HG03575 (cell line): ENCODE data around the gene KIR3DL2.
"Not testable (repeated sequence)": the region's sequence is repeated elsewhere in the genome, so short reads cannot be mapped to it uniquely, and the experiment has no call there.

Experiments used
- ATAC-seq: cut with Tn5 transposase; IDR thresholded peaks from one replicate; pipeline ENCODE4 v1.9.1; 2021; ENCODE audit not compliant: unreplicated experiment, insufficient number of reproducible peaks, low FRiP score; ENCODE audit errors: extremely low read depth

KIR3DL2 gene

DNA sequence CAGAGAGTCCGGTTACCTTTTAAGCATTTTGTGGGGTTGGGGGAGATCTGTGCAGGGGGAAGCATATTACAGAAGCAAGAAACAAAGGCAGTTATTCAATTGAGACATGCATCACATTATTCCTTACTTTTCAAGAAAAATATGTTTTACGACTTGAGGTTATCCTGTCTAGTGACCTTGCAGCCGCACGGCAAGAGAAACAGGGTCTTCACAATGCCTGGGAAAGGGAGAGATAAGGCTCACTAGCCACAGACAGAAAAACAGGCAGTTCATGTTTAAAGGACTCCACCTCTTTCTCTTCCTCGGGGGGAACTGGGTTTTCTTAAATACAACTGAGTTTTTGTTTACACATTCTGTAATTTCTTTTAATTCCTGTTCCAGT is 55.2 kb downstream of the KIR3DL2 start:
- ATAC-seq: no peak

DNA sequence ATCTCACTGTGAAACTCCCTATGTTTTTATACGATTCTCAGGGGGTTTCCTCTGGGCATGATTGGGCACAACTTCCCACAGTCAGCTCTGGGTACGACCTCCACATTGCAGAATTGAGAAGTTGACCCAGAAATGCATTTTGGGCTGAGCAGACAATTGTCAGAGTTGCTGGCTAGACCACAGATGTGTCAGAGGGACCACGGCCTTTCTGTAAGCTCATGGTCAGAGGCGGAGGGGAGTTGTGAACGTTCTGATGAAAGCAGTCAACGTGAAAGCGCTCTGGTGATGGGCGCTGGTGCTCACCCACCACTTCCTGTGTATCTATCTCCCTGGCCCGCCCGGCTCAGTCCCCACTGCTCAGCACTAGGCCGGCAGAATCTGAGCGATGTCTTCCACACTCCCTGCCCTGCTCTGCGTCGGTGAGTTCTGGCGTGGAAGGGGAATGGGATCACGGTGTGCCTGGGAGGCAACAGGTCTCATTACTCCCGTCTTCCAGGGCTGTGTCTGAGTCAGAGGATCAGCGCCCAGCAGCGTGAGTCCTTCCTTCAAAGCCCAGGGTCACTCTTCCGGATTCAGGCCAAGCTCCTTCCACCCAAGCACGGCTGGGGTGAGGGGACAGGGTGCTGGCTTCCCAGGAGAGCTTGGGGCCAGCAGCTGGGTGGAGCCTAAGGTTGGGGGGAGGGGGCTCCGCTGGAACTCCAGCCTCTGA is 55.7 kb downstream of the KIR3DL2 start, which contains the start of gene NCR1:
Gene NCR1 (plus strand): TSS at position 346 of the 709 bp plus-strand sequence. CDS start 40 bp downstream, at position 386.
- no peak for ATAC-seq

DNA sequence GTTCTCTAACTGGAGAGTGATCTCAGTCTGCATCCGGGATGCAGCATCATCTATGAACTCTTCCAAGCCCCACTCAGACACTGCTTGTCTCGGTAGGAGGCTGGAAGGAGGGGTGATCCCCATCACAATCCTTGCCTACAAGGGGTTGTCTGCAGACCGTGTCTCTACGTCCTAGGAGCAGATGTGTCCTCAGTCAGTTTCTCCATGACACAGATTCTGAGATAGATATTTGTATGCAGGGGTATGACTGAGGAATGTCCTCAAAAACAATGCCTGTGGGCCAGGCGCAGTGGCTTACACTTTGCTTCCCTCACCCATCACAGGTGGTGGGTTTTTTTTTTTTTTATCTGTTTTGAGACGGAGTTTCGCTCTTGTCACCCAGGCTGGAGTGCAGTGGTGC is 56.6 kb downstream of the KIR3DL2 start:
- no peak for ATAC-seq

GRCh38 chr19:54907899-54908298 is 57.7 kb downstream of the KIR3DL2 start:
- not testable (repeated sequence) for ATAC-seq
